GM12878 (cell line): ENCODE data around the gene ANKRD17.

ENCODE experiments used
- ZNF274 ChIP-seq: IDR thresholded peaks from one replicate; pipeline ENCODE4 v1.8.0; 2011; ENCODE audit not compliant: insufficient read length, insufficient read depth
- TF ChIP-seq, protein P1 (sequence below), 3 experiments: IDR thresholded peaks in 2 of 3; conservative IDR thresholded peaks in 1 of 3; 2 replicates each; pipeline ENCODE4 v1.5.1; 2011; ENCODE audit warnings: low read depth in 3 of 3, low read length in 3 of 3, mild to moderate bottlenecking in 3 of 3, control low read depth in 2 of 3, moderate library complexity in 2 of 3, inconsistent platforms in 1 of 3, mixed read lengths in 1 of 3; ENCODE audit not compliant: control insufficient read depth in 2 of 3, insufficient read depth in 1 of 3; ENCODE audit errors: extremely low read depth in 1 of 3
- TF ChIP-seq, protein P2 (sequence below): IDR thresholded peaks from 2 replicates; pipeline ENCODE4 v1.6.1; 2012; ENCODE audit warnings: low read length, inconsistent platforms

DNA sequence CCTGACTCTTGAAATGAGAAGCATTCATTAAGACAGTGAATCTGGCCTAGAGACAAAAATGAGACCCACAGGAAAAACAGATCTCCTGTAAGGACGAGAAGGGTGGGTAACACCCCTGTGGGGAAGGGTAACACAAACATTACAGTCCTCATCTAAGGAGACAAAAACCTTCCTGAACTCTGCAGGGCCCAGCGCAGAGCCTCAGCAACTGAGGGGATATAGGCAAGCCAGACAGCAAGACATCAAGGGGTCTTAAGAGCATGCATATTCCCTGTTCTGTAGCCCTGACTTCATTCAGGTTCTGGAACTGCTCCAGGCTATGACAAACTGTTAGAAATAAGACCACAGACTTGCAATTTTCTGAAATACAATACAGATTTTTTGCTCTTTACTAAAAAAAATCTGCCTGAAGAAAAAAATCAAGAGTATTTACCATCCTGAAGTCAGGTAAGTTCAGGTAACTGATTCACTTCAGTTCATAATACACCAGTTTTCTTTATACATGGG is 204.6 kb downstream of the ANKRD17 start:
- no peak for TF ChIP-seq ZNF274
- TF ChIP-seq, protein P1, sequence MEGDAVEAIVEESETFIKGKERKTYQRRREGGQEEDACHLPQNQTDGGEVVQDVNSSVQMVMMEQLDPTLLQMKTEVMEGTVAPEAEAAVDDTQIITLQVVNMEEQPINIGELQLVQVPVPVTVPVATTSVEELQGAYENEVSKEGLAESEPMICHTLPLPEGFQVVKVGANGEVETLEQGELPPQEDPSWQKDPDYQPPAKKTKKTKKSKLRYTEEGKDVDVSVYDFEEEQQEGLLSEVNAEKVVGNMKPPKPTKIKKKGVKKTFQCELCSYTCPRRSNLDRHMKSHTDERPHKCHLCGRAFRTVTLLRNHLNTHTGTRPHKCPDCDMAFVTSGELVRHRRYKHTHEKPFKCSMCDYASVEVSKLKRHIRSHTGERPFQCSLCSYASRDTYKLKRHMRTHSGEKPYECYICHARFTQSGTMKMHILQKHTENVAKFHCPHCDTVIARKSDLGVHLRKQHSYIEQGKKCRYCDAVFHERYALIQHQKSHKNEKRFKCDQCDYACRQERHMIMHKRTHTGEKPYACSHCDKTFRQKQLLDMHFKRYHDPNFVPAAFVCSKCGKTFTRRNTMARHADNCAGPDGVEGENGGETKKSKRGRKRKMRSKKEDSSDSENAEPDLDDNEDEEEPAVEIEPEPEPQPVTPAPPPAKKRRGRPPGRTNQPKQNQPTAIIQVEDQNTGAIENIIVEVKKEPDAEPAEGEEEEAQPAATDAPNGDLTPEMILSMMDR (IDR thresholded peaks at IDR 0.05 in 2 of 3, conservative IDR thresholded peaks at IDR 0.05 in 1 of 3; ENCODE audit: control insufficient read depth in 2 of 3, extremely low read depth in 1 of 3, insufficient read depth in 1 of 3, low read depth in 3 of 3, low read length in 3 of 3): no peak
- TF ChIP-seq, protein P2, sequence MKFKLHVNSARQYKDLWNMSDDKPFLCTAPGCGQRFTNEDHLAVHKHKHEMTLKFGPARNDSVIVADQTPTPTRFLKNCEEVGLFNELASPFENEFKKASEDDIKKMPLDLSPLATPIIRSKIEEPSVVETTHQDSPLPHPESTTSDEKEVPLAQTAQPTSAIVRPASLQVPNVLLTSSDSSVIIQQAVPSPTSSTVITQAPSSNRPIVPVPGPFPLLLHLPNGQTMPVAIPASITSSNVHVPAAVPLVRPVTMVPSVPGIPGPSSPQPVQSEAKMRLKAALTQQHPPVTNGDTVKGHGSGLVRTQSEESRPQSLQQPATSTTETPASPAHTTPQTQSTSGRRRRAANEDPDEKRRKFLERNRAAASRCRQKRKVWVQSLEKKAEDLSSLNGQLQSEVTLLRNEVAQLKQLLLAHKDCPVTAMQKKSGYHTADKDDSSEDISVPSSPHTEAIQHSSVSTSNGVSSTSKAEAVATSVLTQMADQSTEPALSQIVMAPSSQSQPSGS: no peak
